Measurements from ENCODE around the gene KDM2A.

KDM2A gene

GRCh38 chr11:67275606-67276409, 156.7 kb downstream of the KDM2A start:
- no peak for DNase-seq

- peak; percentile 36 for DNase-seq
These were observed 157.7 kb downstream of the KDM2A start for GRCh38 chr11:67276781-67277230.

- DNase-seq = peak; percentile 77
These were observed 158.3 kb downstream of the KDM2A start for GRCh38 chr11:67277231-67277961.

GRCh38 chr11:67278135-67278938, 159.3 kb downstream of the KDM2A start:
- no peak for DNase-seq

- DNase-seq = no peak
These were observed 160.0 kb downstream of the KDM2A start for GRCh38 chr11:67278939-67279588.

GRCh38 chr11:67279589-67280340, 160.7 kb downstream of the KDM2A start:
- DNase-seq = no peak

GRCh38 chr11:67280341-67280787, 161.3 kb downstream of the KDM2A start:
- no peak for DNase-seq

- DNase-seq = no peak
These were observed 161.9 kb downstream of the KDM2A start for GRCh38 chr11:67280788-67281551.

GRCh38 chr11:67281552-67282150, 162.6 kb downstream of the KDM2A start:
- no peak for DNase-seq

GRCh38 chr11:67282155-67282875, 163.3 kb downstream of the KDM2A start:
- no peak for DNase-seq

GRCh38 chr11:67282876-67283371, 163.9 kb downstream of the KDM2A start:
- DNase-seq = no peak

- DNase-seq = no peak
These were observed 164.5 kb downstream of the KDM2A start for GRCh38 chr11:67283481-67283963.

- DNase-seq = no peak
These were observed 165.9 kb downstream of the KDM2A start for GRCh38 chr11:67284811-67285540.

GRCh38 chr11:67285541-67286498, 166.8 kb downstream of the KDM2A start:
- DNase-seq = no peak

GRCh38 chr11:67286621-67287333, 167.7 kb downstream of the KDM2A start:
- no peak for DNase-seq

- no peak for DNase-seq
These were observed 168.5 kb downstream of the KDM2A start for GRCh38 chr11:67287355-67288197.

All from fibroblast of skin of right biceps (primary cell).